GM19193 (cell line): Measurements from ENCODE around the gene NEDD8.

ENCODE experiments used
- POLR2A ChIP-seq: IDR thresholded peaks from 4 replicates; pipeline ENCODE4 v1.6.1; 2011; ENCODE audit not compliant: insufficient read depth, insufficient read length; ENCODE audit errors: extremely low read depth

The NEDD8 gene

GRCh38 chr14:24198814-24199524 is 33.2 kb downstream of the NEDD8 start:
- TF ChIP-seq POLR2A, result no peak

DNA sequence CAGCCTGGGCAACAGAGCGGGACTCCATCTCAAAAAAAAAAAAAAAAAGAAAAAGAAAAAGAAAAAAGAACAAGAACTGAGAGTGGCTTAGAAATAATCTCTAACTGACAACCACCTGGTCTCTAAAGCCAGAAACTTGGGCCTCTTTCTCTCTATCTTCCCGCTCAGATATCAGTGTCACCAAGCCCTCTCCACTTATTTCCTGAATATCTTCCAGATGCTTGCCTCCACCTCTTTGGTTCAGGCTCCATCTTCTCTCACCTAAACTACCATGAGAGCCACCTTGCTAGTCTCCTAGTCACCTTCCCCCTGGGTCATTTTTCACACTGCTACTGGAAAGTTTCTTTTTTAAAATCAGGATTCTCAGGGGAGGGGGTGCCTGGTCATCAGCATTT is 35.1 kb downstream of the NEDD8 start:
- no peak for TF ChIP-seq POLR2A

GRCh38 chr14:24196071-24197055 is 35.8 kb downstream of the NEDD8 start:
- no peak for TF ChIP-seq POLR2A

DNA sequence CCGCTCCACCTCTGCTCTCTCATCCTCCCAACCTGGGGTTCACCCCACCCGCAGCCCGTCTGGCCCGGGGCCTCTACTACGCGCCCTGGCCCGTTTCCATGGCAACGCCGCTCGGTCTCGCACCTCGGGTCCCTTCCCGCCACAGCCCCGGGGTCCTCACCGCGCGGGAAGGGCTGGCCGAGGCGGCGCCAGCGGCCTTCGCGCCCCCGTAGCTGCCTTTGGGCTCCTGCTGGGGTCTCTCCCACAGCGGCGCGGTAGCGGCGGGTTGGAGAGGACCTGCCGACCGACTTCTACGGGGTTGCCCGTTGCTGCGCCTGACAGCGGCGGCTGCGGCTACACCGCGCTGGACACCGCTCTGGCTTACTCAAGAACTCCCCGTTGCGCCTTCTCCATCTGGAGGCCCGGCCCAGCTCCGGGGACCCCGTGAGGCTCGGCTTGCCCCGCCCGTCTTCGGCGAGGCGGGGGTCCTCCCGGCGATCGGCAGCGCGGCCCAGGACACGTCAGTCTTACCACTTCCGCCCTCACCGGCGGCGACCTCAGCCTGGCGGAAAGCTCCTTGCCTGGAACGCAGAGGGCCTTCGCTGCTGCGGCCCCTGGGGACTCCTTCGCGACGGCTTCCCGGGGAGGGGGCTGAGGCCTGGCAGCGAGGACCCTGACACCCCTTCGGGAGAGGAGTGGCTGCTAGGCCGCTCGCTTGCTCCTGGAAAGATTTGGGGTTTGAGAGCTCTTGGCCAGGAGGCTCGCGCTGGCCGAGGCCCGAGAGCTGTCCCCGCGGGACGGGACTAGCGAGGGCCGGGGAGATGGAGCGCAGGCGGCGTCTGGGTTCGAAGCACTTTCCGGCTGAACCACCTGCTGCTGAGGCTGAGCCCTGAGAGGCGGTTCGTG is 36.7 kb downstream of the NEDD8 start, which contains the start of gene TM9SF1:
Gene TM9SF1 (minus strand): TSS at position 256 of the 885 bp plus-strand sequence. CDS start 422 bp downstream, outside the sequence.
- TF ChIP-seq POLR2A, result peak; percentile 71

GRCh38 chr14:24194873-24195185 is 37.3 kb downstream of the NEDD8 start:
- no peak for TF ChIP-seq POLR2A

GRCh38 chr14:24194186-24194872 is 37.8 kb downstream of the NEDD8 start:
- TF ChIP-seq POLR2A, result no peak

GRCh38 chr14:24192933-24193332 is 39.2 kb downstream of the NEDD8 start:
- no peak for TF ChIP-seq POLR2A

GRCh38 chr14:24190416-24190815 is 41.8 kb downstream of the NEDD8 start:
- TF ChIP-seq POLR2A, result no peak

DNA sequence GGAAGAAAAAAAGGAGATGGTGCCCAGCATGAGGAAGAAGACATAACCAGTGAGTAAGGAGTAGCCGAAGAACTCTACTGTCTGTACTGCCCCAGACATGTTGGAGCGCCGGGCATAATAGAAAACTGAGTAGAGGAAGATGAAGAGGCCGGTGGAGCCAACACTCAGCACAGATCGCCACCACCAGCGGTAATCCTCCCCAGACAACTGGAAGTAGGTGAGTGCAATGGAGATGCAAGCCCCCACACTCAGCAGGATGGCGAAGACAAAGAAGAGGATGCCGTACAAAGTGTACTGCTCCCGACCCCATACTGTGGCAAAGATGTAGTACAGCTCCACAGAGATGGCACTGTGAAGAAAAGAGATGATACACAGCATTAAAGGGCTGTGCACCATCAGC is 42.7 kb downstream of the NEDD8 start:
- TF ChIP-seq POLR2A, result no peak

- TF ChIP-seq POLR2A, result no peak
Measured at GRCh38 chr14:24189059-24189375, 43.1 kb downstream of the NEDD8 start.

DNA sequence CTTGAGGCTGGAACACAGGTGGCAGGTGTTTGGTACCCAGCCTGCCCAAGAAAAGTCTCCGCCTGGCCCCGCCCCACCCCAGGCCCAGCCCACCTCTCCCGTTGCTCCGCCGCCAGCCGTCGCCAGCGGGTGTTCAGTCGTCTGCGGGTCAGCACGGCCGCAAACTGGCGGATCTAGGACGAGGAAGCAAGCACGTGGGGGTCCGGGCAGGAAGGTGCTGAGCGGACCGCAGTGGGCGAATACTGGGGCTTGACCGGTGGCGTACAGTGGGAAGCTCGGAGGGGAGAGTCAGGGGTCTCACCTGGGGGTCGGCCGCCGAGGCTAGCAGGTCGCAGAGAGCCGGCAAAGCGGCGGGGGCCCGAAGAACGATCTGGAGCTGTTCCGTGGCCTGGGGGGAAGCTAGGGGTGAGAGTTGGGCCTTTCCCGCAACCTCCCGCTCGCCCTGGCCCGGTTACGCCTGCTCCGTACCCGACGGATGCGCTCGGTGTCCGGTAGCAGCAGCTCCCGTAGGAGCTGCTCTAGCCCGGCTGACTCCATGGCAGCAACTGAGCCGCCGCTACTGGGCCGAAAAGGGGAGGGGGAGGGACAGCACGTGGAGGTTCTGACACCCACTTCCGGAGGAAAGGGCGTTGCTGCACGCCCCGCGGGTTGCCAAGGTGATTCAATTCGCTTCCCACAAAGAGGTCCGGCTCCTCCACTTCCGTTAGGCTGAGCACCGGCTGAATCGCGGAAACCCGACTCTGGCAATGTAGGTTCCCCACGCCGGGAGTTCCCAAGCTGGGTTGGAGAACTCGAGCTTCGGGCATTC is 43.7 kb downstream of the NEDD8 start, which contains the start of gene IPO4:
Gene IPO4 (minus strand): TSS at position 566 of the 808 bp plus-strand sequence. CDS start 29 bp downstream, at position 537.
- peak; percentile 86 for TF ChIP-seq POLR2A

DNA sequence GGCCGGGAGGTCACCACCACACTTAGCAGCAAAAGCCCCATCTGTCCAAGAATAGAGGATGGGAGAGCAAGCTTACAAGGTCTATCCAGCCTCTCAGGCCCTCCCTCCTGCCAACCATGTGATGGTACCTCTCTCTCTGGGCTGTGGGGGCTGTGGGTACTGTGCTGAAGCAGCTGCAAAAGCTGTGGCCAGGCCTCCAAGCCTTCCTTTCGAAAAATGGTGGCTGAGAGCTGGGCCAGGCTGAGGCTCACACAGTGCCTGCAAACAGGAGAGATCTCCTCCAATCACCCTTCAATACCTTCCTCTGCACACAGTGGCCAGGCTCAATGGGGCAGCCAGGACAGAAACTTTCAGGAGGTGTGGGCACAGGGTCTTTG is 44.6 kb downstream of the NEDD8 start:
- no peak for TF ChIP-seq POLR2A

GRCh38 chr14:24186831-24187538 is 45.2 kb downstream of the NEDD8 start:
- no peak for TF ChIP-seq POLR2A

GRCh38 chr14:24185741-24186140 is 46.4 kb downstream of the NEDD8 start:
- no peak for TF ChIP-seq POLR2A

GRCh38 chr14:24185026-24185425 is 47.1 kb downstream of the NEDD8 start:
- TF ChIP-seq POLR2A, result no peak
